Measurements from ENCODE around the gene ZNF611.

DNA sequence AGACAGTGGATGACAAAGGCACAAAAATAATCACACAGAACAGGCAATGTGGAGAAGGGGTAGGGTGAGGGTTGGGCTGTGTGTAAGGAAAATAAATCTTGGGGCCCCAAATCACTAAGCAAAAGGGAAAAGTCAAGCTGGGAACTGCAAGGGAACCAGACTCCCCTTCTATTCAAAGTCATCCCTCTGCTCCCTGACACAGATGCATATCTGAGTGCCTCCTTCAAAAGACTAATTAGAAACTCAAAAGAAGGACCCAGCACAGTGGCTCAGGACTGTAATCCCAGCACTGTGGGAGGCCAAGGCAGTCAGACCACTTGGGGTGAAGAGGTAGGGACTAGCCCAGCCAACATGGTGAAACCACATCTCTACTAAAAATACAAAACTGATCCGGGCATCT, 18.3 kb downstream of the ZNF611 start:
- TF ChIP-seq SPI1 (IDR thresholded peaks at IDR 0.05; ENCODE audit: borderline replicate concordance, insufficient read depth, low read depth, low read length) (no peak), NFIC (IDR thresholded peaks at IDR 0.05; ENCODE audit: low read depth, low read length) (no peak)
- TF ChIP-seq, protein P1, sequence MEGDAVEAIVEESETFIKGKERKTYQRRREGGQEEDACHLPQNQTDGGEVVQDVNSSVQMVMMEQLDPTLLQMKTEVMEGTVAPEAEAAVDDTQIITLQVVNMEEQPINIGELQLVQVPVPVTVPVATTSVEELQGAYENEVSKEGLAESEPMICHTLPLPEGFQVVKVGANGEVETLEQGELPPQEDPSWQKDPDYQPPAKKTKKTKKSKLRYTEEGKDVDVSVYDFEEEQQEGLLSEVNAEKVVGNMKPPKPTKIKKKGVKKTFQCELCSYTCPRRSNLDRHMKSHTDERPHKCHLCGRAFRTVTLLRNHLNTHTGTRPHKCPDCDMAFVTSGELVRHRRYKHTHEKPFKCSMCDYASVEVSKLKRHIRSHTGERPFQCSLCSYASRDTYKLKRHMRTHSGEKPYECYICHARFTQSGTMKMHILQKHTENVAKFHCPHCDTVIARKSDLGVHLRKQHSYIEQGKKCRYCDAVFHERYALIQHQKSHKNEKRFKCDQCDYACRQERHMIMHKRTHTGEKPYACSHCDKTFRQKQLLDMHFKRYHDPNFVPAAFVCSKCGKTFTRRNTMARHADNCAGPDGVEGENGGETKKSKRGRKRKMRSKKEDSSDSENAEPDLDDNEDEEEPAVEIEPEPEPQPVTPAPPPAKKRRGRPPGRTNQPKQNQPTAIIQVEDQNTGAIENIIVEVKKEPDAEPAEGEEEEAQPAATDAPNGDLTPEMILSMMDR (IDR thresholded peaks at IDR 0.05 in 2 of 3, conservative IDR thresholded peaks at IDR 0.05 in 1 of 3; ENCODE audit: control insufficient read depth in 2 of 3, extremely low read depth in 1 of 3, insufficient read depth in 1 of 3, low read depth in 3 of 3, low read length in 3 of 3): no peak
- TF ChIP-seq, protein P2, sequence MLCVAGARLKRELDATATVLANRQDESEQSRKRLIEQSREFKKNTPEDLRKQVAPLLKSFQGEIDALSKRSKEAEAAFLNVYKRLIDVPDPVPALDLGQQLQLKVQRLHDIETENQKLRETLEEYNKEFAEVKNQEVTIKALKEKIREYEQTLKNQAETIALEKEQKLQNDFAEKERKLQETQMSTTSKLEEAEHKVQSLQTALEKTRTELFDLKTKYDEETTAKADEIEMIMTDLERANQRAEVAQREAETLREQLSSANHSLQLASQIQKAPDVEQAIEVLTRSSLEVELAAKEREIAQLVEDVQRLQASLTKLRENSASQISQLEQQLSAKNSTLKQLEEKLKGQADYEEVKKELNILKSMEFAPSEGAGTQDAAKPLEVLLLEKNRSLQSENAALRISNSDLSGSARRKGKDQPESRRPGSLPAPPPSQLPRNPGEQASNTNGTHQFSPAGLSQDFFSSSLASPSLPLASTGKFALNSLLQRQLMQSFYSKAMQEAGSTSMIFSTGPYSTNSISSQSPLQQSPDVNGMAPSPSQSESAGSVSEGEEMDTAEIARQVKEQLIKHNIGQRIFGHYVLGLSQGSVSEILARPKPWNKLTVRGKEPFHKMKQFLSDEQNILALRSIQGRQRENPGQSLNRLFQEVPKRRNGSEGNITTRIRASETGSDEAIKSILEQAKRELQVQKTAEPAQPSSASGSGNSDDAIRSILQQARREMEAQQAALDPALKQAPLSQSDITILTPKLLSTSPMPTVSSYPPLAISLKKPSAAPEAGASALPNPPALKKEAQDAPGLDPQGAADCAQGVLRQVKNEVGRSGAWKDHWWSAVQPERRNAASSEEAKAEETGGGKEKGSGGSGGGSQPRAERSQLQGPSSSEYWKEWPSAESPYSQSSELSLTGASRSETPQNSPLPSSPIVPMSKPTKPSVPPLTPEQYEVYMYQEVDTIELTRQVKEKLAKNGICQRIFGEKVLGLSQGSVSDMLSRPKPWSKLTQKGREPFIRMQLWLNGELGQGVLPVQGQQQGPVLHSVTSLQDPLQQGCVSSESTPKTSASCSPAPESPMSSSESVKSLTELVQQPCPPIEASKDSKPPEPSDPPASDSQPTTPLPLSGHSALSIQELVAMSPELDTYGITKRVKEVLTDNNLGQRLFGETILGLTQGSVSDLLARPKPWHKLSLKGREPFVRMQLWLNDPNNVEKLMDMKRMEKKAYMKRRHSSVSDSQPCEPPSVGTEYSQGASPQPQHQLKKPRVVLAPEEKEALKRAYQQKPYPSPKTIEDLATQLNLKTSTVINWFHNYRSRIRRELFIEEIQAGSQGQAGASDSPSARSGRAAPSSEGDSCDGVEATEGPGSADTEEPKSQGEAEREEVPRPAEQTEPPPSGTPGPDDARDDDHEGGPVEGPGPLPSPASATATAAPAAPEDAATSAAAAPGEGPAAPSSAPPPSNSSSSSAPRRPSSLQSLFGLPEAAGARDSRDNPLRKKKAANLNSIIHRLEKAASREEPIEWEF (IDR thresholded peaks at IDR 0.05; ENCODE audit: insufficient replicate concordance, low read depth, low read length): no peak
